HG03095 (cell line): ENCODE results near the gene SLC7A11.
A peak's percentile ranks its signal among the peaks of the same experiment; 100 is the strongest.
"Not testable (repeated sequence)": the region's sequence is repeated elsewhere in the genome, so short reads cannot be mapped to it uniquely, and the experiment has no call there.

Experiments used
- ATAC-seq: cut with Tn5 transposase; IDR thresholded peaks from one replicate; pipeline ENCODE4 v1.9.1; 2021; ENCODE audit warnings: moderate library complexity; ENCODE audit not compliant: unreplicated experiment

Gene SLC7A11

DNA sequence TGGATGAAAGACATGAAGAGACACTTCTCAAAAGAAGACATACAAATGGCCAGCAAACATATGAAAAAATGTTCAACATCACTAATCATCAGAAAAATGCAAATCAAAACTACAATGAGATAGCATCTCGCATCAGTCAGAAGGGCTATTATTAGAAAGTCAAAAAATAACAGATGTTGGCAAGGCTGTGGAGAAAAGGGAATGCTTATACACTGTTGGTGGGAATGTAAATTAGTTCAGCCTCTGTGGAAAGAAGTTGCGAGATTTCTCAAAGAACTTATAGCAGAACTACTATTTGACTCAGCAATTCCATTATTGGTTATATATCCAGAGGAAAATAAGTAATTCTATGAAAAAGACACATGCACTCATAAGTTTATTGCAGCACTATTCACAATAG is 31.6 kb downstream of the SLC7A11 start:
- not testable (repeated sequence) for ATAC-seq

DNA sequence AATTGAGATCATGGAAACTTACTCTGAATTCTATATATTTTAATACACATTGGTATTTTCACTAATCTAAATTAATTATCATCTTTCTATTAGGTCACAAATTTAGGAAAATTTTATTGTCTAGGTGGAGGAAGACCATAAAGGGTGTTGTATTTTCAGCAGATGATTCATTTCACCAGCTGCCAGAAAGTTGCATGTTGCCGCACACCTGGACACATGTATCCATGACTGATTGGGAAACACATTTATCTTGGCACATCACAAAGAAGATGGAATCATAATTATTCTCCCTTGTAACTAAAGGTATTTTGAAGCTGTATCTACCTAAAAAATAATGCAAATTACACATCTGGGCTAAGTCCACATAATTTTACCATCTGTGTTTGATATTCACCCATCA is 33.1 kb downstream of the SLC7A11 start:
- ATAC-seq = no peak

DNA sequence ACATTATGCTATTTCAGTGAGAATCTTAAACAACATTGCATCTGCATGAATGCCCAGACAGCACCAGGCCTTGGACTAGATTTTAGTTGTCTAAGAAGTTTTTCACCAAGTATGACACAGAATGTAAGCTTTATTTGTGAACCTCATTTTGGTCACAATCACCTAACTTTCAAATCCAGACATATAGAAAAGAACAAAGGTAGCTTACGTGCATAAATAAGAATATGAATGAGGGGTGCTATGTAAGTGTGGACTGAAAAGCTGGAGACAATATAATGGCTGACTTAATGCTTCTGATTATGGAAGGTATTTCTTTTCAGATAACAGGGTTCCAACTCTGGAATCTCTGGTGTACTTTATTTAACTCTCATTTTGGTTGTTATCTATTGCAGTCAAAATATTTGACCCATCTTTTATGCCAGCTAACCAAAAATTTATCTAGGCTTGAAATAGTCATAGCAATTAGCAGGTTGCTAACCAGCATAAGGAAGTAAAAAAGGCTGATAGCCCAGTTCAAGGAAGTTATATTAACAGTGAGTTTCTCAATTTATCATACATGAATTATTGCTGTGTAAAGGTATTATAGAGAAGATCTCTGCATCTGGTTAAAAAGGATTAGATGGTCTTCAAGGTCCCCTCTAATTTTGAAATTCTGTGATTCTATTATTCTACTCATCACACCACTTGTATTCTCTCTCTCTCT is 36.5 kb downstream of the SLC7A11 start:
- ATAC-seq = no peak

DNA sequence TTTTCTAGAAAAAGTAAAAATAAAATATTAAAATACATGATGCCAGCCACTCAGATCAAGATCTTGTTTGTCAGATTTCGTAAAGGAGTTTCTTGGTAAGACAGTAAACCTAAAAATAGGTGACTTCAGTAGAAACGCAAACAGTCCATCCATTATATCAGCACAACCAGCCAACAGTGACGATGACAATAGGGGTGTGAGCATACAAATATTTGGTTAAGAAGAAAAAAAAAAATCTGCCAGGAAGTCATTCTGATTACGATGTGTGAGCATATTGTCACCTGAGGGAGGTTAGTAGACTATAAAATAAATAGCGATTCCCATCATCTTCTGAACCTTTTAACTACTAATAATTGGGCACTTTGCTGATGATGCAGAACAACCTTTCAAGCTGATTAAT is 37.6 kb downstream of the SLC7A11 start:
- ATAC-seq = no peak

DNA sequence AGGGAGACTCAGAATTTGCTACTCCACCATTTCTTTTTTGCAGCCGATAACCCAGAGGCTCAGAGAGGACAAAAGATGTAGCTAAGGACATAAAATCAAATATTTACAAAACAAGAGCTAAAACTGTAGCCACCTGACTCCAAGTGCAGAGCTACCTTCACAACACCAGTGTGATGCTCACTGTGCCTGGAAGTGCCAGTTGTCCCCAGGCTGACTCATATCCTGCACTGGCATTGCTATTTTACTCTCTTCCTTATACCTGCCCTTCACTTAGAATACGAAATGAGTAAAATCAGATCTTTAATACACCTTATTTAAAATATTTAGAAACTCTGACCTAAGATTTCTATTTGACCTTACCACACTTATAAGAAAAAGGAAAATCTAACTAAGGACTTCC is 39.5 kb downstream of the SLC7A11 start:
- no peak for ATAC-seq

DNA sequence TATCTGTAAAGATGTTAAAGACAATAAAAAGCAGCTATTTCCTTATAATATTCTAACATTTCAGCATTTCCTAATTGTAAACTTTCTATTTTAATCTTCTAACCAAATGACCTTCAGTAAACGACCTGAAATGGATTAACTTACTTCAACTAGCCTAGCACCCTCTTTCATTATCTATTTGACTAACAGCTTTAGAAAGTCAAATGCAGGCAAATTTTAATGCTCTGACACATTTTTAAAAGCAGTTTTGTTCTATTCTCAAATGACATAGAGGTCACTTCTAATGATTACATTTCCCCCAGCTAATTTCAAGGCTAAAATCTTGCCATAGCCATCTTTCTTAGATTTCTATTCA is 41.9 kb downstream of the SLC7A11 start:
- ATAC-seq = no peak

DNA sequence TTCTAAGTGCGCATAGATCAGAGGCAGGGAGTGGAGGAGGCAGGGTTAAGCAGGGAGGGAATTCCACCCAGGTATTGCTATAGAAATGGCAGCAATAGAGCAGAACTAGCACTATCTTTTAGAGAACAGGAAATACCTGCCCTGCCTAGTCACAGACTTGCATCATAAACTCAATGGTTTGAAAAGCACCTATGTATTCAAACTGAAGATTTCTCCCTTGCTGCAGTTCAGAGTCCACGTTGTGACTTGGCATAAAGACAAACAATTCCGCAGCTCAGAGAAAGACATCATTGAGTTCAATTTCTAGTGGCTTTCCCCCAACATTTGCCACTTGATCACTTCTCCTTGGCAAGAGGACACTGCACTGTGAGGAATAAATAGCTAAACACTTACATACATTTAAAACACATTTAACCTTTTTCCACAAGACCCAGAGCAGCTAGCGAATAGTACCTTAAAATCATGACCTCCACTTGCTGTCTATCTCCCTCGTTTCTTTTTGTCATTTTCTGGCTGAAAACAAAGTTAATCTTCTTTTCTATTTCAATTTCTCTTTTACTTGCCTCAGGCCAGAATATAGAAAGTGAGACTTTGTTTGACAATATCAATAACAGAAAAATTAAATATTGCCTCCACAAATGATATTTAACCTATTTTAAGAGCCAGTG is 42.4 kb downstream of the SLC7A11 start:
- peak; percentile 60 for ATAC-seq

DNA sequence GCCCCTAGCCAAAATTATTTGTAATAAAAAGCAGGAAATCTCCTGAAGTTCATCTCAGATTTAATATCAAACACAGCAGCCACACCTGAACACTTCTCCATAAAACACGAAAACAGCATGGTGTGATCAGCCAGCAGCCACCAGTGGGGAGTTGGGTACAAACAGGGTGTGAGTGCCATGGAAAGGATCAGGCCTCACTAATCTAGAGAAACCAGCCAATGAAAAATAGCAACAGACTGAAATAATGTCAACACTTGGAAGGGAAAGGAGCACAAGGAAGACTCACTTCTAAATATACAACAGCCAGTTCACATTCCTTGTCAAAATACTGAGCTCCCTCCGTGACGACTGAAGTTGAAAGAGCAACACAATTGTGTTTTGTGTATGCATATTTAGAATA is 46.0 kb downstream of the SLC7A11 start:
- ATAC-seq = no peak

DNA sequence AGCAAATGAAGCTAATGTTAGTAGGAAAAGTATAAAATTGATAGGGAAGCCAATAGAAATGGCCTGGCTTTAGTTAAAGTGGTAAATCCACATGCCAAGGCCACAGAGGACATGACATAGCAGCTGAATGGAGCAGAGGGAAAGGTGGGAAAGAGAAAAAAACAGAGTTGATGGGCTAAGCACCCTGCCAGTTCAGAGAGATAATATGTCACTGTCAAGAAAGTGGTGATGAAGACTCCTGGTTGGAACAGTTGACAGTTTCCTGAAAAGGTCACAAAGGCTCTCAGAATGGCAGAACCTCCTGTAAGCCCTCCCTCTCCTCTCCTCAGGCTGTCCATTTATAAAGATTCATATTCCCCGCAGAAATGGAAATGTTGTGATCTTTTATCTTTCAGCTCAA is 48.2 kb downstream of the SLC7A11 start:
- ATAC-seq = no peak

DNA sequence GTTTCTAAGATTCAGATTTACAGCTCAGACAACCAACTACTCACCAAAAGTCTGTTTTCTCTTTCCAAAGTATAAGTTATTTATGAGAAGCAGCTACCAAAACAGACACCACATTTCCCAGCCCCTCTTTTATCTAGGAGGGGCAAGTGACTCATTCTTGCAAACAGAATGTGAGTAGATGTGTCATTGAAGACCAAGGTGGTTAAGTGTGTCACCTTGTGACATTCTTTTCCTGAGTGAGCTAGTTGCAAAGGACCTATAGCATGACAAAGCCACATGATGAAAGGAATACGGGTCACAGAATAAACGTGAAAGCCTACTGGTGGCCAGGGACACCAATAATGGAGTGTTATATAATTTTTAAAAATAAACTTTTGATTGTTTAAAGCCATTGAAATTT is 50.0 kb downstream of the SLC7A11 start:
- no peak for ATAC-seq

DNA sequence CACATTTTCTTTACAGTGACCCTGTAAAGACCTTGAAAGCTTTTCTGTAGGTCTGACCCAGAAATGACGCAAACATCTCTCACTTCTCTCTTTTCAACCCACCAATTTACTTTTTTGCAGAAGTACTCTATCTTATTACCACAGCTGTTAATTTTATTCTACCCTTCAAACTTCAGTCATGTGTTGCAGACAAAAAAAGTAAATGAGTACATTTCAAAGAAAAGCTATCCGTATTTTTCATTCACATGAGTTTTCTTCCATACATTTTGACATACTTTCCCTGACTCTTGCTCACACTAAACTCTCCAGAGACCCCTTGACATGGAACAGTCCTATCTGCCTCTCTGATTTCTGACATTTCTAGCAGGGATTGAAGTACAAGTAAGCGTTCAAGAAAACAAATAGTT is 51.7 kb downstream of the SLC7A11 start:
- peak; percentile 99 for ATAC-seq

DNA sequence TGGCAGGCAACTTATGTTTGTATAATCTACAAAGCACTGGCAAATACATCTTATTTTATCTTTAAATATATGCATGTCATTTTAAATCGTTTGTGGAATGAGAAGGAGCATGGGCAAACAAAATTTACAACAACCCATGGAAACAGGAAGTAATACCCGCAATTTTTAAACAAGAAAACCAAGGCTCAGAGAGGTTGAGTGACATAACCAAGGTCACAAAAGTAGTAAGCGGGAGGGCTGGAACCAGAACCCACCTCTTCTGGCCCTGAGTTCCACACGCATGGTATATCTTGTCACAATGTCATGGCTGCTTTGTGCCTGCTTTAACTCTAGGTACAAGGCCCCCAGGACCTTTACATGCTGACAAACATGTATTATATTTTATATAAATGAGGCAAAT is 52.9 kb downstream of the SLC7A11 start:
- no peak for ATAC-seq

DNA sequence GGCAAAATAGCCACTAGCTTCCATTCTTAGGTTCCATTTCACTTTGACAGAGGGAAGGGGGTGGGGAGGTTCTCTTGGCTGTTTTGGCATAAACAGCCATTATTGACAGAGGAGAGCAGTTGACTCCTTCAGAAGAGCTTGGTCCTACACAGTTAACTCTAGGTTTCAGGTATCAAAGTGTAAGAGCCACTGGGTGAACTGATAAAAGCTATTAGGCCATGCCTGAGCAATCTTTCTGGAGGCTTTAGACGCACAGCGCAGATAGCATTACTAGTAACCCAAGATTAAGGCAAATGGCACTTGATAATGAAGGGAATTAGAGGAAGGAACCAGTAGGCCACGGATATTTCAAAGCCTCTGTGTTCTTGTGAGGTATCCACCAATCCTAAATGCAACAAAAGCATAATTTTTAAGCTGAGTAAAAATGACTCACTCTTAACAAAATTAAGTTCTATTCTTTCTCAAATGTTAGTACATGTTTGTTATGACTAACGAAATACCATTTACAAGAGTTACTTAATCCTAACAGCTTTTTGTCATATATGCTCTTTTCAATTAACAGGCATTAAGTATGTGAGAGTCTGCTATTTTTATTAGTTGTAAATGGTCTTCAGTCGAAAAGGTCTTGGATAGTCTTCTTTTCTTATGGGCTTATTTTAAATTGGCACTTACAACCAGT is 53.6 kb downstream of the SLC7A11 start:
- no peak for ATAC-seq

DNA sequence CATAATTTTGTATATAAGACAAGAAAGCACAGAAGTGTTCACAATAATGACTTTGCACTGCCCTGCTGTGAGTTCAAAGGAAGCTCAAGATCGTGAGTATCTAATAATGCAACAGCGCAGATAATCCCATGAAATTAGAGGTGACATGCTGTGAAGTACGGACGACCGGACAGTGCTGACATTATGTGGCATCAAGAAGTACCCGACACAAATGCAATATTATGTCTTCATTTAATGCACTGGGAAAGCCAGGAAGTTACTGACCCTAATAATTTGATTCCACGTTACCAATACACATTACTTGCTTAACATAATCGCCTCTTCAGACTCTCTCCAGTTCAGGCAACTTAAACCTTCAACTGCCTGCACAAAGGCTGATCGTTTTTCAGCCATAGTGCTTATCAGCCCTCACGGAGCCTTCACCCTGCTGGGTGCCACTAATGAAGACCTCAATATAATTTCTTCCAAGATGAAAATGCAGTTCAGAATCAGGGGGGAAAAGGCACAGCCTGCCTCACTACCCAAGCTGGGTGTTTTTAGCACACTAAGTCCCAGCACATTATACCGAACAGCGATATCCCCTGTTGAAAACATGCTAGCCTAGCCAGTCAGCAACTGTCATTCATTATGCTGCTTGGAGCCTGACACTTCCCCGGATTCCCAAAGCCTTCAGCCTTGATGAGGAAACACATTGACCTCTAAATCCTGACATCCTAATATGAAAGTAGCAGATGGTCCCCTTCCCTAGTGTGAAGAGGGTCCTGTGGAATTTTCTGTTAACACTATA is 56.1 kb downstream of the SLC7A11 start:
- no peak for ATAC-seq

DNA sequence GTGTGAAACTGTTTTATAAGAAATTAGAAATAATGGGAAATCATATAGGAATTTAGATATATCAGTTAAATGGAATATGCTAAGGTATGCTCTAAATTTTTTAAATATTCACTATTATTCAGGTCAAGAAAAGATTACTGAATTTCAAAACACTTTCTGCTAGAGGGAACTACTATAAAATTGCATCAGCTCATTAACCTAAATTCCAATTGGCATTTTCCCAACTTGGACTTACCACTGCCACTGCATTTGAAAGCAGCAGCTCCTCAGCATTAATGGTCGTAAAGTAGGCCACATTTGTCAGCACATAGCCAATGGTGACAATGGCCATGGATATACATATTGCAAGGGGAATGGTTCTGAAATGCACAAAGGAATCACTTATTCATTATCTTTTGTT is 57.3 kb downstream of the SLC7A11 start:
- ATAC-seq = no peak

DNA sequence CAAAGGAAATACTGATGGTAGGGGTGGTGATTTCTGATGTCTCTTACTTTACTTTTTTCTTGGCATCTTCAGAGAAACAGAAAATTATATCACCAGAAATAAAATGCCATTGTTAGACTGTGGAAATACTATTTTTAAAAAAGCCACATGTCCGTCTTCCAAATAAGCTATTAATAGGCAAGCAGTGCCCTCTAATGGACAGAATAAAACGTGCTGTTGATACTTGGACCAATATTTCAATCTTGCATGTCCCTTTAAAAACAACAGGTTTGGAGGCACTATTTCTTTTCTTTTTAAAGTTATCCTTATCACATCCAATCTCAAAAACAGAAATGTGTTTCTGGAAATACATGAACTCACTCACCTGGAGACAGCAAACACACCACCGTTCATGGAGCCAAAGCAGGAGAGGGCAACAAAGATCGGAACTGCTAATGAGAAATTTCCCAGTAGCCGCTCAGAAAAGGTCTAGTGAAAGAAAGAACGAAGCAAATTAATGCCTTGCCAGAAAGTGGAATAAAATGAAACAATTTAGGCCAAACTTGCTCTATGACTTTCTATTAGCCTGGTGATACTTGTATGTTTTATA is 59.2 kb downstream of the SLC7A11 start:
- peak; percentile 53 for ATAC-seq

DNA sequence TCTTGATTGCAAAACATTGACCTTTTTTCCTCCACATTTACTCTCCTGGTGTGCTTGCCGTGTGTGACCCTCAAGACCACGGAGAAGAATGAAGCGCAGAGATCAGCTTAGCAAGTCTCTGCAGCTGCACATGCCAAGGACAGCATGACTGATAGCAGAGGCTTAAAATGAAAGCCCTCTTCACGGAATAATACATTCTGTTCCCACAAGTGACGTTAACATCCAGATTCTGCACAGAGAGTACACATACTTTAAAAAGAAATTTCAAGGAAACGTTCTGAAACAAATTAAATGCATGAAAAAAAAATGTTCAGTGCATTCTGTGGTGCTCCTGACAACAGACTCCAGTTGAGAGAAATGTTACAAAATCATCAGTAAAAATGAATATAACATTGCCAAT is 60.9 kb downstream of the SLC7A11 start:
- no peak for ATAC-seq

DNA sequence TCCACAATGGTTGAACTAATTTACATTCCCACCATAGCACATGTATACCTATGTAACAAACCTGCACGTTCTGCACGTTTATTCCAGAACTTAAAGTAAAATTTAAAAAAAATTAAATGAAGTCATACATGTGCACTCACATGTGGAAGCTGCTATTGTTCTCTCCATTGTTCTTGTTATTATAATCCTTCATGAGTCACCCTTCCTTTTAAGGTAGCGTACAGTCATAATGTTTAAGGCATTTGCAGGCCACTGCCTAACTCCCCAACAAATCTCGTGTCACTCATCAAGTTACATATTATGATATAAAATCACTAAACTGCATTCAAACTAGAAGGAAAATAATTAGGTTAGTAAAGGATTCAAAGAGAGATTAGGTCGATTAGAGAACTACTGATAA is 63.6 kb downstream of the SLC7A11 start:
- no peak for ATAC-seq

DNA sequence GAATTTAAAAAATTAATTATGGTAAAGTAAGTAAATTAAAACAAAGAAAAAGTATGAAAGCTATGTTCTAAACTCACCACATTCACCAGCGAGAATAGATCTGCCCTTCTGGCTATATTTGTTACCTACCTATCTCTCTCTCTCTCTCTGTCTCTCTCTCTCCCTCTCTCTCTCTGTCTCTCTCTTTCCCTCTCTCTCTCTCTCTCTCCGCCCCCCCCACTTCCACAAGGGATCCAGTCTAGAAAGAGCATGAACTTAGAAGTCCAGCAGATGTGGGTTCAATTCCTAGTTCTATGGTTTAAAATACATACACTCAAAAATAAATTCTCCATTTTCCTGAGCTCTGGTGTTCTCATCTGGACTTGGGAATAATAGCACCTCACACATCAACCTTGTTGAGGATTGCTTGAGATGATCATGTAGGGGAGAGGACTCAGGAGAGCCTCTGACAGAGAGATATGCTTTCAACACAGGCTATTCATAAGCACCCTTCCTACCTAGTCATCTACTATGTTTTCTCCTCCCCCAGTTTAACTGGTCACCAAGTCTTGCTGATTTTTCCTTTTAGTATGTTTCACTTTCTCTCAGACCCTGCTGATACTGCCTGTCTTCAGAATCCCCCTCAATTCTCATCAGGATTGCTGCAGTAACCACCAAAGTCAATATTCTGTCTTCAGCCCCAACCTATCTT is 64.7 kb downstream of the SLC7A11 start:
- no peak for ATAC-seq

DNA sequence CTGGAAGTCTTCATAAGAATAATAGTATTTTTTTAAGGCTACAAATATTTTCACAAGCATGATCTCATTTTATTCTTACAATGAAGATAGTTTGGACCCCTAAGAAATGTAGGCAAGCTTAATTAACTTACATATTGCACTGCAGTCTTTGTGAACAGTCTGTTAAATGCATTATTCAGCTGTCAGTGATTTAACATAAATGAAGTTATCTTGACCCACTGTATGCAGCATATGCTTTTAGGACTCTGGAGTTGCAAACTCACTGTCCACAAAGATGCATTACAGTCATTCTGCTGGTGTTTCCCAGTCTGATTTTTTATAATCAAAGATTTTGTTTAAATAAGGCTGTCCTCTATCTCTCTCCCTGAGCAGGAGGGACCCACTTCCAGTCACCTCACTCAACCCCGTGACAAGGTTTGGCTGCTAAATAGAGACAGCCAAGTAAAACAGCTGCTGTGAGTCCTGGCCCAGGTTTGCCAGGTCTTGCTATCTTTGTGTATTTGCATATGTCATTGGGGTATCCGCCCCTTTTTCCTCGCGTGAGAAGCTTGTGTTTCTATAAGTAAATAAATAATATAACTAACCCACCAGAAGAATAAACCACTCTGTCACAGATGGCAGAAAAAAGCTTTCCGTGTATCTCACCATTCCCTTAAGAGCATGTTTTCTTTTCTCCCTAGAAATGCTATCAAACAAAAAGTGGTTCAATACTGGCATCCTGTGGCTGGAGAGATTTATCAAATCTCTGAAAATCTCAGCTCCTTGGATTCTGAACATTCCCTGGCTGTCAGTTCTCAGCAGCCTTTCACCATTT is 67.0 kb downstream of the SLC7A11 start:
- no peak for ATAC-seq
